Measurements from ENCODE around the gene TUBB. TPM values are rescaled to one million over a fixed set of nuclear protein-coding genes. Genes with fewer than 3 reads are reported as not detected.

Gene TUBB
- total and polyA plus RNA-seq, 9 of the 15 experiments (the other 6 are each of a cell fraction or from before 2014, with no cell fraction given): 971 to 2,870 (median 1,478) TPM

DNA sequence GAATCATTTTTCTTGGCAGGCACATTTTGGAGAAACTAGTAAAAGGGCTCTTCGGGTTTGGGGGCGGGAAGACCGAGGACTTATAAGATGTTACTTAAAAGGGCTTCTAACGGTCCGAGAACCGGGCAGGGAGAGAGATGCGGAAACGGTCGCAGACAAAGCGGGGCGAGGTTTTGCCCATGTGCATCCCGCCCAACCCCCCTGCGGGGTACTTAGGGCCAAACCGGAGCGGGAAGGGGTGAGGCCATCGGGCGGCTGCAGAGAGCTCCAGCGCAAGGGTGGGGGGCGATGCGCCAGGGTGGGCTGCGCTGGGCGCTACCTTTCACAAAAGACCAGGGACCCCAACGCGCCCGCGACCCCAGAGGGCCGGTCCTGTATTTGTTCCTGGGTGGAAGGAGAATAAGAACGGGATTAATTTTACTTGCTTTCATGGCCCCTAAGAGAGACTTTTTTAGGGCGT, 616 bp downstream of the TUBB start (continued):
- TF ChIP-seq ETS1 (conservative IDR thresholded peaks at IDR 0.05; ENCODE audit: control insufficient read depth, low read depth, low read length) (peak; percentile 69), CEBPG (CRISPR knock-in tag; IDR thresholded peaks at IDR 0.05) (no peak), CEBPG (tag; conservative IDR thresholded peaks at IDR 0.05 in 1 of 2, IDR thresholded peaks at IDR 0.05 in 1 of 2) (no peak), SPI1 (IDR thresholded peaks at IDR 0.05; ENCODE audit: borderline replicate concordance, low read depth, low read length) (no peak), BRF1 (IDR thresholded peaks at IDR 0.05; ENCODE audit: borderline replicate concordance, extremely low read depth, insufficient read length) (no peak), ZNF551 (CRISPR knock-in tag; IDR thresholded peaks at IDR 0.05) (no peak), PCBP1 (IDR thresholded peaks at IDR 0.05; ENCODE audit: low read depth, low read length, poor library complexity, severe bottlenecking) (no peak), ZBED1 (IDR thresholded peaks at IDR 0.05) (no peak), SRSF3 (IDR thresholded peaks at IDR 0.05; ENCODE audit: insufficient read depth, low read length) (0 out of 2 replicates have a peak, but pooled peaks have one; percentile 36), ZFP30 (CRISPR knock-in tag; IDR thresholded peaks at IDR 0.05; ENCODE audit: borderline replicate concordance) (no peak), HMG20B (CRISPR knock-in tag; IDR thresholded peaks at IDR 0.05) (no peak), SMARCA4 (IDR thresholded peaks at IDR 0.05) (no peak), RFX5 (IDR thresholded peaks at IDR 0.05; ENCODE audit: low read depth, low read length) (no peak)
- TF ChIP-seq, protein P1, sequence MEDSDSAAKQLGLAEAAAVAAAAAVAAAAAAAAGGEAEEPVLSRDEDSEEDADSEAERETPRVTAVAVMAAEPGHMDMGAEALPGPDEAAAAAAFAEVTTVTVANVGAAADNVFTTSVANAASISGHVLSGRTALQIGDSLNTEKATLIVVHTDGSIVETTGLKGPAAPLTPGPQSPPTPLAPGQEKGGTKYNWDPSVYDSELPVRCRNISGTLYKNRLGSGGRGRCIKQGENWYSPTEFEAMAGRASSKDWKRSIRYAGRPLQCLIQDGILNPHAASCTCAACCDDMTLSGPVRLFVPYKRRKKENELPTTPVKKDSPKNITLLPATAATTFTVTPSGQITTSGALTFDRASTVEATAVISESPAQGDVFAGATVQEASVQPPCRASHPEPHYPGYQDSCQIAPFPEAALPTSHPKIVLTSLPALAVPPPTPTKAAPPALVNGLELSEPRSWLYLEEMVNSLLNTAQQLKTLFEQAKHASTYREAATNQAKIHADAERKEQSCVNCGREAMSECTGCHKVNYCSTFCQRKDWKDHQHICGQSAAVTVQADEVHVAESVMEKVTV (CRISPR knock-in tag; IDR thresholded peaks at IDR 0.05): 0 out of 2 replicates have a peak, but pooled peaks have one; percentile 11
- TF ChIP-seq, protein P2, sequence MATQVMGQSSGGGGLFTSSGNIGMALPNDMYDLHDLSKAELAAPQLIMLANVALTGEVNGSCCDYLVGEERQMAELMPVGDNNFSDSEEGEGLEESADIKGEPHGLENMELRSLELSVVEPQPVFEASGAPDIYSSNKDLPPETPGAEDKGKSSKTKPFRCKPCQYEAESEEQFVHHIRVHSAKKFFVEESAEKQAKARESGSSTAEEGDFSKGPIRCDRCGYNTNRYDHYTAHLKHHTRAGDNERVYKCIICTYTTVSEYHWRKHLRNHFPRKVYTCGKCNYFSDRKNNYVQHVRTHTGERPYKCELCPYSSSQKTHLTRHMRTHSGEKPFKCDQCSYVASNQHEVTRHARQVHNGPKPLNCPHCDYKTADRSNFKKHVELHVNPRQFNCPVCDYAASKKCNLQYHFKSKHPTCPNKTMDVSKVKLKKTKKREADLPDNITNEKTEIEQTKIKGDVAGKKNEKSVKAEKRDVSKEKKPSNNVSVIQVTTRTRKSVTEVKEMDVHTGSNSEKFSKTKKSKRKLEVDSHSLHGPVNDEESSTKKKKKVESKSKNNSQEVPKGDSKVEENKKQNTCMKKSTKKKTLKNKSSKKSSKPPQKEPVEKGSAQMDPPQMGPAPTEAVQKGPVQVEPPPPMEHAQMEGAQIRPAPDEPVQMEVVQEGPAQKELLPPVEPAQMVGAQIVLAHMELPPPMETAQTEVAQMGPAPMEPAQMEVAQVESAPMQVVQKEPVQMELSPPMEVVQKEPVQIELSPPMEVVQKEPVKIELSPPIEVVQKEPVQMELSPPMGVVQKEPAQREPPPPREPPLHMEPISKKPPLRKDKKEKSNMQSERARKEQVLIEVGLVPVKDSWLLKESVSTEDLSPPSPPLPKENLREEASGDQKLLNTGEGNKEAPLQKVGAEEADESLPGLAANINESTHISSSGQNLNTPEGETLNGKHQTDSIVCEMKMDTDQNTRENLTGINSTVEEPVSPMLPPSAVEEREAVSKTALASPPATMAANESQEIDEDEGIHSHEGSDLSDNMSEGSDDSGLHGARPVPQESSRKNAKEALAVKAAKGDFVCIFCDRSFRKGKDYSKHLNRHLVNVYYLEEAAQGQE (IDR thresholded peaks at IDR 0.05; ENCODE audit: borderline replicate concordance): no peak
- TF ChIP-seq, protein P2 (CRISPR knock-in tag; IDR thresholded peaks at IDR 0.05; ENCODE audit: low read depth): no peak

Data from K562 (cell line).